ENCODE data around the gene UBASH3B. TPM values are rescaled to one million over a fixed set of nuclear protein-coding genes. Genes with fewer than 3 reads are reported as not detected.

The UBASH3B gene
- total RNA-seq, 1 donor from 2014 or later: 64.6 TPM

DNA sequence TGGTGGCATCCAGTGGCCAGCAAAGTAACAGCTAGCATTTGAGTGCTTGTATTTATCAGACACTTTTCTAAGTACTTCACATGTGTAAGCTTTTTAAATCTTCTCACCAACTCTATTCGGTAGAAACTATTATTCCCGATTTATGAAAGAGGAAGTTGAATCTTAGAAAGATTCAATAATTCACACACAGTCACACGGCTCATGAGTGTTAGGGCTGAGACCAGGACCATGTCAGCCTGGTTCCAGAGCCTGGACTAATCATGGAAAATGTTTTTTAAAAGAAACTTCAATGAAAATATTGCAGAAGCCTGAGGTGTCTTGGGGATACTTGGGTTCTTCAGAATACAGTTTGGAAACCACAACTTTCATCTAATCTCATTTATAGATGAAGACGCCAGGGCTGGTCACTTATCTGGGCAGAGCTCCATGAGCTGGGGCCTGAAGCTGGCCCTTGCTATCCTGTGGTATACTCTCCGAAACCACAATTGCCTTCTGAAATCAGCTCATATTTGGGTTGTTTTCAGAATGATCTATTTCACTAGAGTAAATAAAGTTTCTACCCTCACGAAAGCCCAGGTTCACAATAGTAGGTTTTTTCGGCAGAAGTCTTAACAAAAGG, 178.4 kb downstream of the UBASH3B start:
- DNase-seq (ENCODE audit: low read depth): no peak
- H3K4me3 ChIP-seq (ENCODE audit: low read depth, low read length): no peak overlapping the region
- no peak for TF ChIP-seq CTCF (conservative IDR thresholded peaks at IDR 0.05; ENCODE audit: low read depth, low read length)

DNA sequence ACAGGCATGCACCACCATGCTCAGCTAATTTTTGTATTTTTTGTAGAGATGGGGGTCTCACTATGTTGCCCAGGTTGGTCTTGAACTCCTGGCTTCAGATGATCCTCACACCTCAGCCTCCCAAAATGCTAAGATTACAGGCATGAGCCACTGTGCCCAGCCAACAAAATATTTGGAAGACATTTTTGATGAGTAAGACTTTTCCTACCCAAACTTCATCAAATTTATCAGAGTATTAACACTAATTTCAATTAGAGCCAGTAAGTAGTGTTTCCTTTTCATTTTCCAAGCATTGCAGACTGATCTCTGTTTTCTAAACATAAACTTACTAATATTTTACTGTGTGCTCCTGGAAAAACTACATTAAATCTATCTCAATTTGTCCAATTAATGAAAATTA, 181.4 kb downstream of the UBASH3B start:
- TF ChIP-seq CTCF (conservative IDR thresholded peaks at IDR 0.05; ENCODE audit: low read depth, low read length): no peak
- no peak overlapping the region for H3K4me3 ChIP-seq (ENCODE audit: low read depth, low read length)
- no peak for DNase-seq (ENCODE audit: low read depth)

GRCh38 chr11:122837528-122838346, 182.2 kb downstream of the UBASH3B start:
- TF ChIP-seq CTCF (conservative IDR thresholded peaks at IDR 0.05; ENCODE audit: low read depth, low read length): no peak
- no peak overlapping the region for H3K4me3 ChIP-seq (ENCODE audit: low read depth, low read length)
- DNase-seq (ENCODE audit: low read depth): no peak

DNA sequence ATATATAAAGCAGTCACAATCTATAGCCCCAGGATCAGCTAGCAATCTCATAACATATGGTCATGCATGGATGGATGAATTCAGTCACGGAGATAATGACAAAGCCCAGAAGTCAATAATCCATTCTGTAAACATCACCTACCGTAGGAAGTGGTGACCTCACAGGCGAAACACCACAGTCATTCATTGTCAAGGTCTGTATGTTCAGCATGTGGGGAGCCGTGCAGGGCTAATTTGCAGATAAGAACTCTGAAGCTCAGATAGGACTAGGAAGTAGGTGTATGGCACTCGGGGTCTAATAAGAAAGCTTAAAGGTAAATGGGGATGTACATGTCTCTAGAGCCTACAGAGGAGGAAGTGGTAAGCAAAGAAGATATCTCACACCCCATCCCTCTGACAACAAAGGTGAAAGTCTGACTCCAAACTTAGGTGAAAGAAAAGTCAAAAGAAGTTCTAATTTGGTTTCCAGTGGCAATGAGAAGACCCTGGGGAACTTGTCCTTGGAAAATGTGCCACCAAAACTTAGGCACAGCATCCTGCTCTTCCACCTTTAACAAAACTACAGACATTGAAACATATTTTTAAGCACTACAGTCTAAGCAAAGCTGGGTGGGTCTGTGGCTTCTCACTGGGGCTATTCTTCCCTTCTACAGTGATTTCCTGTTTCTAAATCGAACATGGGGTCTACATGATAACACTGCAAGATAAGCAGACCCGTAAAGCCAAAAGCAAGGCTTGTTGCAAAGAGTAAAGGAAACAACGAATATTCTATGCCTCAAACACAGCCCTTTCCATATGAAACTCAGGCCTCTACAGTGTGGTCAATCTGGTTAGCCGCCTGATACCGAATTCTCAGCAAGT, 188.0 kb downstream of the UBASH3B start:
- no peak for TF ChIP-seq CTCF (conservative IDR thresholded peaks at IDR 0.05; ENCODE audit: low read depth, low read length)
- no peak overlapping the region for H3K4me3 ChIP-seq (ENCODE audit: low read depth, low read length)
- DNase-seq (ENCODE audit: low read depth): no peak

DNA sequence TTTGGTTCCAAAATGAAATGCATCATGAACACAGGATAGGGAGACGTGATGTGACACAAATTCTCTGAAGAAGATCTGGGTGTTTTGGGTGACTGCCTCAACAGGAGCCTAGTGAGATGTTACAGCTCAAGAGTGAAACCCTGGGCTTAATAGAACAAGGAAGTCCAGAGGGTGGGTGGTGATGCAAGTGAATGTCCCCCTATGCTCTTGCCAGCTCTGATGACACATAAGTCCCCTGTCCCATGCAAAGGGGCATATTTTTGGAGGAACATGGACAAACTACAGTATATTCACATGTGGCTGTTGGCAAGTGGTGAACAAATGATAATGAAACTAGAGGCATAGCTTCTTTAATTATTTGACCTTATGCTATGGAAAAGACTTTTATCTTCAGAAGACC, 191.9 kb downstream of the UBASH3B start:
- no peak for TF ChIP-seq CTCF (conservative IDR thresholded peaks at IDR 0.05; ENCODE audit: low read depth, low read length)
- no peak for DNase-seq (ENCODE audit: low read depth)

GRCh38 chr11:122848186-122848585, 192.7 kb downstream of the UBASH3B start:
- H3K4me3 ChIP-seq (ENCODE audit: low read depth, low read length): no peak overlapping the region
- no peak for DNase-seq (ENCODE audit: low read depth)
- TF ChIP-seq CTCF (conservative IDR thresholded peaks at IDR 0.05; ENCODE audit: low read depth, low read length): no peak

More for the DNA sequence above, 191.9 kb downstream of the UBASH3B start:
- H3K4me3 ChIP-seq (ENCODE audit: low read depth, low read length): no peak overlapping the region

Measured in epithelial cell of proximal tubule (primary cell).